ENCODE results near the gene SLC16A5. TPM values are rescaled to one million over a fixed set of nuclear protein-coding genes. Genes with fewer than 3 reads are reported as not detected.

Gene SLC16A5
- total and polyA plus RNA-seq, 10 of the 15 experiments (the other 5 are each of a cell fraction or from before 2014, with no cell fraction given): 0.03 to 3.1 (median 0.96) TPM

DNA sequence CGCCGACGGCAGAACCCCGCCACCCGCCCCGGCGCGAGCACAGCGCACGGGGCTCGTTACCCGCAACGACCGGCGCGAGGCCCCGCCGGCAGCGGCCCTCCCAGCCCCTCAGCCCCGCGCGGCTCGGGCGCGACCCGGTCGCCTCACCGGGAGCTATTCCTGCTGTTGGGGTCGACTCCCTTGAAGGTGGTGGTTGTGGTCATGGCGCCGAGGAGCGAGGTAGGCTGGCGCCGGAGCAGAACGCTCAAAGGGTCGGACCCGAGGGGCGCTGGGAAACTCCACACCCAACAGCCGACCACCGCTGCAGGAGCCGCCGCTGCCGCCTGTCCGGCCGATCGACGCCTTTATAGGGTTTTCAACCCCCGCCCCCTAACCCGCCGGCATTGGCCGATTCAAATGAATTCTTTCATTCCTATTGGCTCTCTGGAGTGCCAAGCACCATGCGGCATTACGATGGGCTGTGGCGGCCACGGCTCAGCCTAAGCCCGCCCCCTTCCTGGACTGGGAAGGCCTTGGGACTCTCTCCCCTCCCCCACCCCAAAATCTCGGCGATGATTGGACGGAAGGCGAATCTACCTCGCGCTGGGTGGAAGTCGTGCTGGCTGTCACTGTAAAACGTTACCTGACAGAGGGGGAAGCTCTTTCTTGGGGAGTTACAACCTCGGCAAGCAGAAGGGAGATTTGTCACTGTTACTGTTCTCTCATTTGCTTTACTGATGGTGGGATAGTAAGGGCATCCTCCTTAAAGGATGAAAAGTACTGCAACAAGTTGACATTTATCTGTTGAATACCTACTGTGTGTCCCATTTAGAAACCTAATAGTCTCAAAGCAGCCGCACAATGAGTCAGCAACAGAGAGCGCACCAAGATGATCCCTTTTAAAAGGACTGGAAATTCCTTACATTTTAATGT, 66.7 kb downstream of the SLC16A5 start, which contains the start of gene JPT1 (continued):
- peak; percentile 23; the same call in 1 of the 2 replicates for TF ChIP-seq ZSCAN29 (IDR thresholded peaks at IDR 0.05)
- peak; percentile 78; the same call in 1 of the 2 replicates for TF ChIP-seq STAT1 (conservative IDR thresholded peaks at IDR 0.05)
- TF ChIP-seq STAT3 (IDR thresholded peaks at IDR 0.05; ENCODE audit: low read depth, low read length): no peak
- peak; percentile 78; the same call in 1 of the 2 replicates for TF ChIP-seq CHD1 (IDR thresholded peaks at IDR 0.05; ENCODE audit: low read depth, low read length)
- no peak for TF ChIP-seq CBX5 (IDR thresholded peaks at IDR 0.05; ENCODE audit: low read depth)
- TF ChIP-seq TCF7 (IDR thresholded peaks at IDR 0.05; ENCODE audit: borderline replicate concordance): no peak
- TF ChIP-seq, protein P1, sequence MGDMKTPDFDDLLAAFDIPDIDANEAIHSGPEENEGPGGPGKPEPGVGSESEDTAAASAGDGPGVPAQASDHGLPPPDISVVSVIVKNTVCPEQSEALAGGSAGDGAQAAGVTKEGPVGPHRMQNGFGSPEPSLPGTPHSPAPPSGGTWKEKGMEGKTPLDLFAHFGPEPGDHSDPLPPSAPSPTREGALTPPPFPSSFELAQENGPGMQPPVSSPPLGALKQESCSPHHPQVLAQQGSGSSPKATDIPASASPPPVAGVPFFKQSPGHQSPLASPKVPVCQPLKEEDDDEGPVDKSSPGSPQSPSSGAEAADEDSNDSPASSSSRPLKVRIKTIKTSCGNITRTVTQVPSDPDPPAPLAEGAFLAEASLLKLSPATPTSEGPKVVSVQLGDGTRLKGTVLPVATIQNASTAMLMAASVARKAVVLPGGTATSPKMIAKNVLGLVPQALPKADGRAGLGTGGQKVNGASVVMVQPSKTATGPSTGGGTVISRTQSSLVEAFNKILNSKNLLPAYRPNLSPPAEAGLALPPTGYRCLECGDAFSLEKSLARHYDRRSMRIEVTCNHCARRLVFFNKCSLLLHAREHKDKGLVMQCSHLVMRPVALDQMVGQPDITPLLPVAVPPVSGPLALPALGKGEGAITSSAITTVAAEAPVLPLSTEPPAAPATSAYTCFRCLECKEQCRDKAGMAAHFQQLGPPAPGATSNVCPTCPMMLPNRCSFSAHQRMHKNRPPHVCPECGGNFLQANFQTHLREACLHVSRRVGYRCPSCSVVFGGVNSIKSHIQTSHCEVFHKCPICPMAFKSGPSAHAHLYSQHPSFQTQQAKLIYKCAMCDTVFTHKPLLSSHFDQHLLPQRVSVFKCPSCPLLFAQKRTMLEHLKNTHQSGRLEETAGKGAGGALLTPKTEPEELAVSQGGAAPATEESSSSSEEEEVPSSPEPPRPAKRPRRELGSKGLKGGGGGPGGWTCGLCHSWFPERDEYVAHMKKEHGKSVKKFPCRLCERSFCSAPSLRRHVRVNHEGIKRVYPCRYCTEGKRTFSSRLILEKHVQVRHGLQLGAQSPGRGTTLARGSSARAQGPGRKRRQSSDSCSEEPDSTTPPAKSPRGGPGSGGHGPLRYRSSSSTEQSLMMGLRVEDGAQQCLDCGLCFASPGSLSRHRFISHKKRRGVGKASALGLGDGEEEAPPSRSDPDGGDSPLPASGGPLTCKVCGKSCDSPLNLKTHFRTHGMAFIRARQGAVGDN (IDR thresholded peaks at IDR 0.05): peak; percentile 84
- TF ChIP-seq, protein P2, sequence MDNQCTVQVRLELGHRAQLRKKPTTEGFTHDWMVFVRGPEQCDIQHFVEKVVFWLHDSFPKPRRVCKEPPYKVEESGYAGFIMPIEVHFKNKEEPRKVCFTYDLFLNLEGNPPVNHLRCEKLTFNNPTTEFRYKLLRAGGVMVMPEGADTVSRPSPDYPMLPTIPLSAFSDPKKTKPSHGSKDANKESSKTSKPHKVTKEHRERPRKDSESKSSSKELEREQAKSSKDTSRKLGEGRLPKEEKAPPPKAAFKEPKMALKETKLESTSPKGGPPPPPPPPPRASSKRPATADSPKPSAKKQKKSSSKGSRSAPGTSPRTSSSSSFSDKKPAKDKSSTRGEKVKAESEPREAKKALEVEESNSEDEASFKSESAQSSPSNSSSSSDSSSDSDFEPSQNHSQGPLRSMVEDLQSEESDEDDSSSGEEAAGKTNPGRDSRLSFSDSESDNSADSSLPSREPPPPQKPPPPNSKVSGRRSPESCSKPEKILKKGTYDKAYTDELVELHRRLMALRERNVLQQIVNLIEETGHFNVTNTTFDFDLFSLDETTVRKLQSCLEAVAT (IDR thresholded peaks at IDR 0.05): 0 out of 2 replicates have a peak, but pooled peaks have one; percentile 50
- TF ChIP-seq DPF2 (IDR thresholded peaks at IDR 0.05): peak; percentile 97
- peak; percentile 83; the same call in 1 of the 2 replicates for TF ChIP-seq ZNF207 (IDR thresholded peaks at IDR 0.05; ENCODE audit: borderline replicate concordance)
- TF ChIP-seq PML (IDR thresholded peaks at IDR 0.05; ENCODE audit: low read length): peak; percentile 98
- TF ChIP-seq EP300 (IDR thresholded peaks at IDR 0.05; ENCODE audit: borderline replicate concordance in 1 of 2, control insufficient read depth in 1 of 2, low read depth in 2 of 2, low read length in 2 of 2): no peak
- TF ChIP-seq TCF3 (IDR thresholded peaks at IDR 0.05; ENCODE audit: borderline replicate concordance, insufficient read depth, low read depth, low read length): peak; percentile 90
- TF ChIP-seq RCOR1 (conservative IDR thresholded peaks at IDR 0.05; ENCODE audit: low read depth, low read length): no peak
- TF ChIP-seq, protein P3, sequence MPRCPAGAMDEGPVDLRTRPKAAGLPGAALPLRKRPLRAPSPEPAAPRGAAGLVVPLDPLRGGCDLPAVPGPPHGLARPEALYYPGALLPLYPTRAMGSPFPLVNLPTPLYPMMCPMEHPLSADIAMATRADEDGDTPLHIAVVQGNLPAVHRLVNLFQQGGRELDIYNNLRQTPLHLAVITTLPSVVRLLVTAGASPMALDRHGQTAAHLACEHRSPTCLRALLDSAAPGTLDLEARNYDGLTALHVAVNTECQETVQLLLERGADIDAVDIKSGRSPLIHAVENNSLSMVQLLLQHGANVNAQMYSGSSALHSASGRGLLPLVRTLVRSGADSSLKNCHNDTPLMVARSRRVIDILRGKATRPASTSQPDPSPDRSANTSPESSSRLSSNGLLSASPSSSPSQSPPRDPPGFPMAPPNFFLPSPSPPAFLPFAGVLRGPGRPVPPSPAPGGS (IDR thresholded peaks at IDR 0.05; ENCODE audit: borderline replicate concordance, insufficient read depth, low read depth, low read length, poor library complexity, severe bottlenecking): peak; percentile 26
- peak; percentile 93 for TF ChIP-seq BACH1 (IDR thresholded peaks at IDR 0.05; ENCODE audit: borderline replicate concordance)
- TF ChIP-seq, protein P4, sequence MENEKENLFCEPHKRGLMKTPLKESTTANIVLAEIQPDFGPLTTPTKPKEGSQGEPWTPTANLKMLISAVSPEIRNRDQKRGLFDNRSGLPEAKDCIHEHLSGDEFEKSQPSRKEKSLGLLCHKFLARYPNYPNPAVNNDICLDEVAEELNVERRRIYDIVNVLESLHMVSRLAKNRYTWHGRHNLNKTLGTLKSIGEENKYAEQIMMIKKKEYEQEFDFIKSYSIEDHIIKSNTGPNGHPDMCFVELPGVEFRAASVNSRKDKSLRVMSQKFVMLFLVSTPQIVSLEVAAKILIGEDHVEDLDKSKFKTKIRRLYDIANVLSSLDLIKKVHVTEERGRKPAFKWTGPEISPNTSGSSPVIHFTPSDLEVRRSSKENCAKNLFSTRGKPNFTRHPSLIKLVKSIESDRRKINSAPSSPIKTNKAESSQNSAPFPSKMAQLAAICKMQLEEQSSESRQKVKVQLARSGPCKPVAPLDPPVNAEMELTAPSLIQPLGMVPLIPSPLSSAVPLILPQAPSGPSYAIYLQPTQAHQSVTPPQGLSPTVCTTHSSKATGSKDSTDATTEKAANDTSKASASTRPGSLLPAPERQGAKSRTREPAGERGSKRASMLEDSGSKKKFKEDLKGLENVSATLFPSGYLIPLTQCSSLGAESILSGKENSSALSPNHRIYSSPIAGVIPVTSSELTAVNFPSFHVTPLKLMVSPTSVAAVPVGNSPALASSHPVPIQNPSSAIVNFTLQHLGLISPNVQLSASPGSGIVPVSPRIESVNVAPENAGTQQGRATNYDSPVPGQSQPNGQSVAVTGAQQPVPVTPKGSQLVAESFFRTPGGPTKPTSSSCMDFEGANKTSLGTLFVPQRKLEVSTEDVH (IDR thresholded peaks at IDR 0.05; ENCODE audit: low read depth, partially characterized antibody): no peak
